HCT116 (cell line): ENCODE results near the gene SLC22A2. TPM values are rescaled to one million over a fixed set of nuclear protein-coding genes. Genes with fewer than 3 reads are reported as not detected.

Source experiments
- ATAC-seq: fragments of 200-7000 bp; cut with Tn5 transposase; 2 replicates; pipeline ENCODE4 v1.9.1; 2020; ENCODE audit warnings: mild to moderate bottlenecking, moderate library complexity
- BruUV-seq: library from RNA; stranded (reverse); fragments of 400-500 nt; replicated peaks from 2 replicates; lab custom pipeline; 2021; lab: Mats Ljungman, UMichigan
- CTCF ChIA-PET: fragments of 300-600 bp; sonication (Branson Sonifier 250); formaldehyde crosslinking; loops from one replicate; lab custom pipeline; 2021; ENCODE audit warnings: antibody characterized with exemption; lab: Charles Lee
- POLR2A ChIA-PET: fragments of 300-600, 350-600 bp; sonication (Branson Sonifier 250); formaldehyde crosslinking; loops from one replicate; lab custom pipeline; 2021; ENCODE audit warnings: antibody characterized with exemption; lab: Charles Lee
- RAD21 ChIA-PET, 2 experiments: fragments of 300-600 bp; sonication (Branson Sonifier 250); formaldehyde crosslinking; loops; one replicate each; lab custom pipeline; 2023; ENCODE audit warnings: low total read pairs in 2 of 2; ENCODE audit not compliant: uncharacterized antibody in 2 of 2, unreplicated experiment in 2 of 2, low non-redundant PET in 1 of 2; lab: Charles Lee
- DNase-seq: peaks from one replicate; pipeline ENCODE4 v3.0.0-alpha.2; 2010; ENCODE audit warnings: low read depth, low spot score
- H2AFZ ChIP-seq: fragments of 200-600 bp; shearing (Covaris generic), sonication (generic); 2 replicates; pipeline ENCODE4 v1.6.1; 2017; ENCODE audit warnings: low read depth, mixed run types, mixed read lengths, antibody characterized with exemption, low read length; ENCODE audit not compliant: poor library complexity, severe bottlenecking
- H3K27ac ChIP-seq: 2 replicates; pipeline ENCODE4 v1.5.1; 2012; ENCODE audit warnings: low read depth, low read length
- H3K27me3 ChIP-seq: fragments of 200-600 bp; sonication (generic); 2 replicates; pipeline ENCODE4 v1.6.1; 2016; ENCODE audit warnings: mixed run types, low read length, mixed read lengths; ENCODE audit not compliant: insufficient read depth
- H3K36me3 ChIP-seq, 2 experiments: fragments of 200-500 bp in 1 of 2; fragments of 200-600 bp in 1 of 2; sonication (Bioruptor generic) in 1 of 2; sonication (generic) in 1 of 2; 2 replicates each; pipeline versions ENCODE4 v1.5.1 to v1.6.1; 2014 to 2016; ENCODE audit warnings: low read length in 2 of 2, inconsistent platforms in 1 of 2, mixed read lengths in 1 of 2, mixed run types in 1 of 2; ENCODE audit not compliant: insufficient read depth in 2 of 2, control insufficient read depth in 1 of 2
- H3K4me1 ChIP-seq, 2 experiments: fragments of 200-600 bp in 1 of 2; sonication (generic) in 1 of 2; 2 replicates each; pipeline versions ENCODE4 v1.5.1 to v1.6.1; 2012 to 2017; ENCODE audit warnings: low read length in 2 of 2, inconsistent platforms in 1 of 2, mild to moderate bottlenecking in 1 of 2, mixed read lengths in 1 of 2, mixed run types in 1 of 2, moderate library complexity in 1 of 2; ENCODE audit not compliant: insufficient read depth in 2 of 2, control insufficient read depth in 1 of 2
- H3K4me2 ChIP-seq: fragments of 200-600 bp; sonication (generic); 2 replicates; pipeline ENCODE4 v1.6.1; 2017; ENCODE audit warnings: mixed run types, low read length, mixed read lengths
- H3K4me3 ChIP-seq, 2 experiments: fragments of 200-600 bp in 1 of 2; sonication (generic) in 1 of 2; replicated peaks in 1 of 2; 2 replicates each; pipeline ENCODE4 v1.5.1; 2011 to 2016; ENCODE audit warnings: low read length in 2 of 2, control low read depth in 1 of 2, low read depth in 1 of 2, mild to moderate bottlenecking in 1 of 2, mixed read lengths in 1 of 2, mixed run types in 1 of 2
- H3K79me2 ChIP-seq: fragments of 200-600 bp; sonication (generic); 2 replicates; pipeline ENCODE4 v1.6.1; 2017; ENCODE audit warnings: mild to moderate bottlenecking, mixed run types, low read length, moderate library complexity, mixed read lengths; ENCODE audit not compliant: insufficient read depth
- H3K9ac ChIP-seq: fragments of 200-600 bp; sonication (generic); 2 replicates; pipeline ENCODE4 v1.6.1; 2016; ENCODE audit warnings: low read length, mixed read lengths
- H3K9me2 ChIP-seq: fragments of 200-600 bp; sonication (generic), shearing (Covaris generic); 2 replicates; pipeline ENCODE4 v1.6.1; 2017; ENCODE audit warnings: mixed run types, mild to moderate bottlenecking, moderate library complexity; ENCODE audit not compliant: insufficient read depth
- H3K9me3 ChIP-seq, 2 experiments: fragments of 200-500 bp in 1 of 2; fragments of 200-600 bp in 1 of 2; sonication (Bioruptor generic) in 1 of 2; sonication (generic) in 1 of 2; 2 replicates each; pipeline ENCODE4 v1.6.1; 2014 to 2017; ENCODE audit warnings: low read length in 2 of 2, mixed read lengths in 2 of 2, inconsistent platforms in 1 of 2, low read depth in 1 of 2, mild to moderate bottlenecking in 1 of 2, mixed run types in 1 of 2, moderate library complexity in 1 of 2; ENCODE audit not compliant: control insufficient read depth in 1 of 2, insufficient read depth in 1 of 2
- H4K20me1 ChIP-seq: fragments of 200-600 bp; sonication (generic), shearing (Covaris generic); 2 replicates; pipeline ENCODE4 v1.6.1; 2017; ENCODE audit warnings: mixed run types, mild to moderate bottlenecking, moderate library complexity; ENCODE audit not compliant: insufficient read depth
- CBX3 ChIP-seq: IDR thresholded peaks from 2 replicates; pipeline ENCODE4 v1.6.1; 2012; ENCODE audit warnings: low read depth
- CEBPB ChIP-seq: IDR thresholded peaks from 2 replicates; pipeline ENCODE4 v1.6.1; 2012; ENCODE audit warnings: low read depth
- EGR1 ChIP-seq: IDR thresholded peaks from 2 replicates; pipeline ENCODE4 v1.6.1; 2012; ENCODE audit warnings: low read depth
- ELF1 ChIP-seq: IDR thresholded peaks from 2 replicates; pipeline ENCODE4 v1.6.1; 2012; ENCODE audit warnings: low read depth, borderline replicate concordance
- EZH2phosphoT487 ChIP-seq: fragments of 200-600 bp; IDR thresholded peaks from 2 replicates; pipeline ENCODE4 v1.6.1; 2018; ENCODE audit warnings: antibody characterized with exemption, borderline replicate concordance
- FOSL1 ChIP-seq: IDR thresholded peaks from 2 replicates; pipeline ENCODE4 v1.6.1; 2012; ENCODE audit warnings: low read depth
- POLR2A ChIP-seq: IDR thresholded peaks from 2 replicates; pipeline ENCODE4 v1.7.0; 2011; ENCODE audit warnings: borderline replicate concordance; ENCODE audit not compliant: insufficient read depth, insufficient read length; ENCODE audit errors: extremely low read depth
- RAD21 ChIP-seq: IDR thresholded peaks from 2 replicates; pipeline ENCODE4 v1.6.1; 2012; ENCODE audit warnings: low read depth, mild to moderate bottlenecking
- REST ChIP-seq: IDR thresholded peaks from 2 replicates; pipeline ENCODE4 v1.6.1; 2012; ENCODE audit warnings: low read depth
- SP1 ChIP-seq: IDR thresholded peaks from 2 replicates; pipeline ENCODE4 v1.6.1; 2012; ENCODE audit warnings: low read depth
- SRF ChIP-seq: IDR thresholded peaks from 2 replicates; pipeline ENCODE4 v1.6.1; 2012; ENCODE audit warnings: low read depth
- TCF7L2 ChIP-seq: IDR thresholded peaks from 2 replicates; pipeline ENCODE4 v1.7.0; 2011; ENCODE audit warnings: borderline replicate concordance, inconsistent platforms; ENCODE audit not compliant: insufficient read depth, insufficient read length; ENCODE audit errors: extremely low read depth
- YY1 ChIP-seq: IDR thresholded peaks from 2 replicates; pipeline ENCODE4 v1.6.1; 2011; ENCODE audit warnings: low read length, low read depth, moderate library complexity, mild to moderate bottlenecking; ENCODE audit not compliant: insufficient replicate concordance; ENCODE audit errors: extremely low read depth
- ZBTB33 ChIP-seq: IDR thresholded peaks from 2 replicates; pipeline ENCODE4 v1.6.1; 2011; ENCODE audit warnings: mild to moderate bottlenecking, low read length, moderate library complexity; ENCODE audit not compliant: insufficient replicate concordance; ENCODE audit errors: extremely low read depth
- ZFX ChIP-seq: fragments of 450-650 bp; IDR thresholded peaks from 2 replicates; pipeline ENCODE4 v1.6.1; 2017
- ZNF274 ChIP-seq: fragments of 200-500 bp; sonication (Bioruptor generic); IDR thresholded peaks from 2 replicates; pipeline ENCODE4 v1.6.1; 2014; ENCODE audit warnings: mild to moderate bottlenecking, low read depth, low read length, inconsistent platforms
- intact Hi-C: fragments of 100-400 bp; cut with micrococcal nuclease; formaldehyde crosslinking; loops from 2 replicates; pipeline ENCODE4 v1.10.0; 2022
- total RNA-seq: library from RNA; stranded (reverse); gene quantifications from one replicate; pipeline ENCODE4 v1.2.1, GENCODE V29; 2021; ENCODE audit not compliant: unreplicated experiment
- TF ChIP-seq, protein P1 (sequence below): IDR thresholded peaks from 2 replicates; pipeline ENCODE4 v1.6.1; 2012
- TF ChIP-seq, protein P2 (sequence below), 3 experiments: fragments of 200-600 bp in 1 of 3; sonication (generic) in 1 of 3; IDR thresholded peaks in 2 of 3; conservative IDR thresholded peaks in 1 of 3; 2 replicates each; pipeline ENCODE4 v1.5.1; 2012 to 2017; ENCODE audit warnings: low read depth in 2 of 3, low read length in 2 of 3, antibody characterized with exemption in 1 of 3, borderline replicate concordance in 1 of 3, control low read depth in 1 of 3, mild to moderate bottlenecking in 1 of 3, mixed read lengths in 1 of 3, mixed run types in 1 of 3, moderate library complexity in 1 of 3; ENCODE audit not compliant: insufficient read depth in 1 of 3

Gene SLC22A2
- total RNA-seq, 1 experiment from 2014 or later = not detected

DNA sequence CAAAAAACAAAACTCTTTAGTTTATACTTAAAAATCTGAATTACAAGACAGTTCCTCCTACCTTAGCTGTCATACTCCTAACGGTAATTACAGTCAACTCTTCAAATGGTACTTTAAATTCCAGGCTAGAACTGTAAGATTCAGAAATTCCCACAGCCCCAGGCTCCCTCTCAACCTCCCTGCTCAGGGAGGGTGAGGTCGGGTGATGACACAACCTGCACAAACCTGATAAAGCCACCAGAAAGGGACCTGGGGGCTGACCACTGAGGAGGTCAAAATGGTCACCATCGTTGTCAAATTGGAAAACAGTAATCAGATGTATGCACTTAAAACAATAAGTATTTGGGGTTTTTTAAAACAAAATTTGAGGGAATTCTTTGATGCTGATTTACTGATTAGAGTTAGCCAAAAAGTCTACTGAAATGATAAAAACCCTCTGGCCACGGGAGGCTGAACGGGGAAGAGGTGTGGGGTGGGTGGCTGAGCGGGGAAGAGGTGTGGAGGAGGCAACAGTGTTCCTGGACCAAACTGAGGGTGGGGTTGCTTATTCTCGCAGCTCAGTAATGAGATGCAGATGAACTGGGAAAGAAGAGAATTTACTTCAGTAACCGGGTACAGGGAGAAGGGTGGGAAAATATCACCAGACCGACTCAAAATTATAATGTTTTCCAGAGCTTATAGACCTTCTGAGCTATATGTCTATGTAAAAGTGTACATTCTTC lies 84.7 kb downstream of the SLC22A2 start:
- POLR2A ChIA-PET = no interaction called here
- no peak overlapping the region for H2AFZ ChIP-seq
- H3K9me2 ChIP-seq = no peaks in the 10 kb centered on the region
- DNase-seq (no peak), ATAC-seq (no peak)
- no TSS peak for BruUV-seq
- intact Hi-C loops = no loop called here
- CTCF ChIA-PET = no interaction called here
- RAD21 ChIA-PET = no interaction called here
- H3K27me3 ChIP-seq = no peaks in the 10 kb centered on the region
- H3K36me3 ChIP-seq = no peaks in the 10 kb centered on the region
- H4K20me1 ChIP-seq = no peaks in the 10 kb centered on the region
- H3K27ac ChIP-seq = no peak overlapping the region
- H3K4me2 ChIP-seq = no peak overlapping the region
- no peak overlapping the region for H3K4me3 ChIP-seq
- H3K4me1 ChIP-seq = no peaks in the 10 kb centered on the region; a peak in 1 of 4 replicates
- TF ChIP-seq SP1 = no peak
- TF ChIP-seq CBX3 = no peak
- TF ChIP-seq, protein P1, sequence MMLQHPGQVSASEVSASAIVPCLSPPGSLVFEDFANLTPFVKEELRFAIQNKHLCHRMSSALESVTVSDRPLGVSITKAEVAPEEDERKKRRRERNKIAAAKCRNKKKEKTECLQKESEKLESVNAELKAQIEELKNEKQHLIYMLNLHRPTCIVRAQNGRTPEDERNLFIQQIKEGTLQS = no peak
- no peak for TF ChIP-seq REST
- TF ChIP-seq RAD21 = no peak
- TF ChIP-seq, protein P2, sequence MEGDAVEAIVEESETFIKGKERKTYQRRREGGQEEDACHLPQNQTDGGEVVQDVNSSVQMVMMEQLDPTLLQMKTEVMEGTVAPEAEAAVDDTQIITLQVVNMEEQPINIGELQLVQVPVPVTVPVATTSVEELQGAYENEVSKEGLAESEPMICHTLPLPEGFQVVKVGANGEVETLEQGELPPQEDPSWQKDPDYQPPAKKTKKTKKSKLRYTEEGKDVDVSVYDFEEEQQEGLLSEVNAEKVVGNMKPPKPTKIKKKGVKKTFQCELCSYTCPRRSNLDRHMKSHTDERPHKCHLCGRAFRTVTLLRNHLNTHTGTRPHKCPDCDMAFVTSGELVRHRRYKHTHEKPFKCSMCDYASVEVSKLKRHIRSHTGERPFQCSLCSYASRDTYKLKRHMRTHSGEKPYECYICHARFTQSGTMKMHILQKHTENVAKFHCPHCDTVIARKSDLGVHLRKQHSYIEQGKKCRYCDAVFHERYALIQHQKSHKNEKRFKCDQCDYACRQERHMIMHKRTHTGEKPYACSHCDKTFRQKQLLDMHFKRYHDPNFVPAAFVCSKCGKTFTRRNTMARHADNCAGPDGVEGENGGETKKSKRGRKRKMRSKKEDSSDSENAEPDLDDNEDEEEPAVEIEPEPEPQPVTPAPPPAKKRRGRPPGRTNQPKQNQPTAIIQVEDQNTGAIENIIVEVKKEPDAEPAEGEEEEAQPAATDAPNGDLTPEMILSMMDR (IDR thresholded peaks at IDR 0.05 in 2 of 3, conservative IDR thresholded peaks at IDR 0.05 in 1 of 3; ENCODE audit: borderline replicate concordance in 1 of 3, insufficient read depth in 1 of 3, low read depth in 2 of 3, low read length in 2 of 3) = no peak
- TF ChIP-seq TCF7L2 = no peak
- no peak for TF ChIP-seq EGR1
- no peak for TF ChIP-seq FOSL1
- TF ChIP-seq ELF1 = no peak
- no peak for TF ChIP-seq ZNF274
- TF ChIP-seq CEBPB = no peak
- no peak for TF ChIP-seq EZH2phosphoT487
- no peak for TF ChIP-seq ZFX
- TF ChIP-seq SRF = no peak
- TF ChIP-seq YY1 = no peak
- no peak for TF ChIP-seq ZBTB33
- TF ChIP-seq POLR2A = no peak
- no peaks in the 10 kb centered on the region for H3K79me2 ChIP-seq
- H3K9me3 ChIP-seq = no peaks in the 10 kb centered on the region
- H3K9ac ChIP-seq = no peak overlapping the region
